Osteoblast (primary cell): ENCODE measurements around the gene MTFR1L. TPM values are rescaled to one million over a fixed set of nuclear protein-coding genes. Genes with fewer than 3 reads are reported as not detected.

Experiments used
- DNase-seq: peaks from one replicate; pipeline ENCODE4 v3.0.0; 2011; ENCODE audit warnings: low spot score, mixed read lengths; ENCODE audit not compliant: insufficient read length; ENCODE audit errors: missing footprints
- H2AFZ ChIP-seq: 2 replicates; pipeline ENCODE4 v1.6.0; 2011; ENCODE audit warnings: mild to moderate bottlenecking, low read length
- H3K27ac ChIP-seq: 2 replicates; pipeline ENCODE4 v1.5.1; 2011; ENCODE audit warnings: mild to moderate bottlenecking, low read depth, low read length, moderate library complexity
- H3K27me3 ChIP-seq: 2 replicates; pipeline ENCODE4 v1.6.0; 2012; ENCODE audit warnings: mild to moderate bottlenecking, control low read depth, inconsistent platforms, low read length, moderate library complexity; ENCODE audit not compliant: insufficient read depth
- H3K36me3 ChIP-seq: 2 replicates; pipeline ENCODE4 v1.5.1; 2011; ENCODE audit warnings: mild to moderate bottlenecking, low read length, control low read depth, moderate library complexity; ENCODE audit not compliant: insufficient read depth
- H3K4me1 ChIP-seq: 2 replicates; pipeline ENCODE4 v1.5.1; 2011; ENCODE audit warnings: mild to moderate bottlenecking, low read length, control low read depth, moderate library complexity; ENCODE audit not compliant: insufficient read depth
- H3K4me2 ChIP-seq: 2 replicates; pipeline ENCODE4 v1.6.0; 2011; ENCODE audit warnings: mild to moderate bottlenecking, low read length; ENCODE audit not compliant: insufficient read depth
- H3K4me3 ChIP-seq: fragments of 200-600 bp; sonication (generic); 3 replicates; pipeline ENCODE4 v1.5.1; 2012; ENCODE audit warnings: mild to moderate bottlenecking, low read length, inconsistent platforms; ENCODE audit not compliant: insufficient read depth
- H3K79me2 ChIP-seq: 2 replicates; pipeline ENCODE4 v1.6.0; 2012; ENCODE audit warnings: mild to moderate bottlenecking, low read length, control low read depth, inconsistent platforms; ENCODE audit not compliant: insufficient read depth
- H3K9me3 ChIP-seq: 2 replicates; pipeline ENCODE4 v1.5.1; 2011; ENCODE audit warnings: low read depth, low read length, control low read depth
- H4K20me1 ChIP-seq: 2 replicates; pipeline ENCODE4 v1.6.0; 2012; ENCODE audit warnings: mild to moderate bottlenecking, low read length, control low read depth; ENCODE audit not compliant: insufficient read depth
- total RNA-seq: library from RNA; depleted of rRNA; stranded (reverse); fragments of >200 nt; gene quantifications from 2 replicates; pipeline ENCODE4 v1.2.3, GENCODE V29; 2012
- TF ChIP-seq, protein P1 (sequence below): IDR thresholded peaks from 2 replicates; pipeline ENCODE4 v1.5.1; 2011; ENCODE audit warnings: mild to moderate bottlenecking, low read depth, low read length, moderate library complexity; ENCODE audit errors: extremely low read depth

The MTFR1L gene
- total RNA-seq, 1 donor, result 47.4 TPM

- Histone ChIP-seq H3K9me3 (no peaks in the 10 kb centered on the region), H3K4me1 (peaks cover 17% of the 10 kb centered on the region), H3K4me2 (no peak overlapping the region), H3K36me3 (peaks cover 19% of the 10 kb centered on the region), H3K79me2 (peaks cover 32% of the 10 kb centered on the region), H3K4me3 (no peak overlapping the region), H4K20me1 (peaks cover 15% of the 10 kb centered on the region), H3K27me3 (no peaks in the 10 kb centered on the region), H3K27ac (no peak overlapping the region), H2AFZ (no peak overlapping the region)
- TF ChIP-seq, protein P1, sequence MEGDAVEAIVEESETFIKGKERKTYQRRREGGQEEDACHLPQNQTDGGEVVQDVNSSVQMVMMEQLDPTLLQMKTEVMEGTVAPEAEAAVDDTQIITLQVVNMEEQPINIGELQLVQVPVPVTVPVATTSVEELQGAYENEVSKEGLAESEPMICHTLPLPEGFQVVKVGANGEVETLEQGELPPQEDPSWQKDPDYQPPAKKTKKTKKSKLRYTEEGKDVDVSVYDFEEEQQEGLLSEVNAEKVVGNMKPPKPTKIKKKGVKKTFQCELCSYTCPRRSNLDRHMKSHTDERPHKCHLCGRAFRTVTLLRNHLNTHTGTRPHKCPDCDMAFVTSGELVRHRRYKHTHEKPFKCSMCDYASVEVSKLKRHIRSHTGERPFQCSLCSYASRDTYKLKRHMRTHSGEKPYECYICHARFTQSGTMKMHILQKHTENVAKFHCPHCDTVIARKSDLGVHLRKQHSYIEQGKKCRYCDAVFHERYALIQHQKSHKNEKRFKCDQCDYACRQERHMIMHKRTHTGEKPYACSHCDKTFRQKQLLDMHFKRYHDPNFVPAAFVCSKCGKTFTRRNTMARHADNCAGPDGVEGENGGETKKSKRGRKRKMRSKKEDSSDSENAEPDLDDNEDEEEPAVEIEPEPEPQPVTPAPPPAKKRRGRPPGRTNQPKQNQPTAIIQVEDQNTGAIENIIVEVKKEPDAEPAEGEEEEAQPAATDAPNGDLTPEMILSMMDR, result no peak
- DNase-seq, result no peak
These were observed 53.4 kb downstream of the MTFR1L start for GRCh38 chr1:25873120-25873519.

GRCh38 chr1:25874209-25874608, 54.5 kb downstream of the MTFR1L start:
- Histone ChIP-seq H3K79me2 (peaks cover 32% of the 10 kb centered on the region), H4K20me1 (peaks cover 15% of the 10 kb centered on the region), H3K4me2 (peak overlapping the region; percentile 79), H3K27ac (no peak overlapping the region), H2AFZ (no peak overlapping the region), H3K36me3 (peaks cover 14% of the 10 kb centered on the region), H3K9me3 (no peaks in the 10 kb centered on the region), H3K4me3 (peak overlapping the region; percentile 80), H3K4me1 (peaks cover 17% of the 10 kb centered on the region), H3K27me3 (no peaks in the 10 kb centered on the region)
- no peak for DNase-seq
- TF ChIP-seq, protein P1, result no peak

- TF ChIP-seq, protein P1, result no peak
- Histone ChIP-seq H3K36me3 (peaks cover 11% of the 10 kb centered on the region), H3K27ac (peak overlapping the region; percentile 0), H3K79me2 (peaks cover 32% of the 10 kb centered on the region), H3K27me3 (no peaks in the 10 kb centered on the region), H2AFZ (peak overlapping the region; percentile 80), H4K20me1 (peaks cover 15% of the 10 kb centered on the region), H3K4me1 (peaks cover 17% of the 10 kb centered on the region), H3K4me2 (peak overlapping the region; percentile 79), H3K9me3 (no peaks in the 10 kb centered on the region), H3K4me3 (peak overlapping the region; percentile 80)
- peak; percentile 71 for DNase-seq
These were observed 54.9 kb downstream of the MTFR1L start for GRCh38 chr1:25874635-25875153.

DNA sequence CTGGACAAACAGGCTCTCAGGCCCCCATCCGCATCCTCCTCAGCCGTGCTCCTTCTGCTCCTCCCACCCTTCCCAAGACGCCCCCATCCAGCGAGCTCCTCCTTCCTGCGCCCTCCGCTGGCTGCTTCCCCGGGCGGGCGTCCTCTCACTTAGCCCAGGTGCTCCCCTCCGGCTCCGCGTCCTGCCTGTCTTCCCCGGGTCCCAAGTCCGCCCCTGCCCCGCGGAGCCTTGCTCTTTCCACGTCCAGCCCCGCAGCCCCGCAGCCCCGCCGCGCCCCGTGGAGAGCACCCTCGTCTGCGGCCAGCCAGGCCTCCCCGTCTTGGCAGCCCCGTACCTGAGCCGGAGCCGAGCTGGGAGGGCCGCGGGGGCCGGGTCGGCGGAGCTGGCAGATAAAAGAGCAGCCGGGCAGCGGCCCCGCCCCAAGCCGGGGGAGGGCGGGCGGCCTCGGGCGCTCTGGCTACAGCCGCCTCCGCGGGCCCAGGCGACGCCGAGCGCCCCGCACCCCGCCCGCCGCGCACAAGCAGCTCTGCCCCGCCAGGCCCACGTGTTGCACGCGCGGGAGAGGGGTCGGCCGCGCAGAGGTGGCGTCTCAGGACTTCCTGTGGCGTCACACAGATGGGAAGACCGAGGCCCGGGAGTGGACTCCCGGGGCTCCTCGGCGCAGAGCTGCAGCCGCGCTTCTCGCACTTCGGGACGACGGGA, 55.6 kb downstream of the MTFR1L start, which contains the start of gene PAQR7:
PAQR7 (minus strand) TSS at position 555 of the 702 bp plus-strand sequence. CDS start 11,869 bp downstream, outside the sequence.
- peaks cover 12% of the 10 kb centered on the region for H4K20me1 ChIP-seq
- H2AFZ ChIP-seq, result peak within 1 kb of the TSS; percentile 80
- H3K27me3 ChIP-seq, result no peaks in the 10 kb centered on the region
- peaks cover 32% of the 10 kb centered on the region for H3K79me2 ChIP-seq
- TF ChIP-seq, protein P1, result no peak
- H3K9me3 ChIP-seq, result no peaks in the 10 kb centered on the region
- peak within 1 kb of the TSS; percentile 80 for H3K4me3 ChIP-seq
- peak within 1 kb of the TSS; percentile 0 for H3K27ac ChIP-seq
- peaks cover 17% of the 10 kb centered on the region for H3K4me1 ChIP-seq
- H3K4me2 ChIP-seq, result peak within 1 kb of the TSS; percentile 79
- H3K36me3 ChIP-seq, result peaks cover 6% of the 10 kb centered on the region
- peak; percentile 95 for DNase-seq
